OCI-LY3 (cell line): ENCODE measurements around the gene ATG14.
A peak's percentile ranks its signal among the peaks of the same experiment; 100 is the strongest.

ENCODE experiments used
- H2AFZ ChIP-seq: fragments of 200-600, 300-600 bp; shearing (Covaris generic); 2 replicates; pipeline ENCODE4 v1.6.0; 2014; ENCODE audit warnings: antibody characterized with exemption, low read depth, low read length
- H3K27ac ChIP-seq: fragments of 200-600, 300-600 bp; sonication (generic); 2 replicates; pipeline ENCODE4 v1.5.1; 2014; ENCODE audit warnings: mild to moderate bottlenecking, low read length, moderate library complexity, mixed read lengths
- H3K27me3 ChIP-seq: fragments of 200-600, 300-600 bp; sonication (generic); 2 replicates; pipeline ENCODE4 v1.6.1; 2014; ENCODE audit warnings: low read depth, low read length, mixed read lengths
- H3K36me3 ChIP-seq: fragments of 200-600, 300-600 bp; sonication (generic); replicated peaks from 2 replicates; pipeline ENCODE3; 2014; ENCODE audit warnings: low read depth, low read length, mixed read lengths
- H3K4me1 ChIP-seq: fragments of 300-600, 200-600 bp; sonication (generic); 2 replicates; pipeline ENCODE4 v1.6.1; 2014; ENCODE audit warnings: low read length, mixed read lengths
- H3K4me2 ChIP-seq: fragments of 200-600, 300-600 bp; sonication (generic); 2 replicates; pipeline ENCODE4 v1.6.1; 2014; ENCODE audit warnings: low read length, mixed read lengths
- H3K4me3 ChIP-seq: fragments of 300-600, 200-600 bp; sonication (generic); 2 replicates; pipeline ENCODE4 v1.5.1; 2014; ENCODE audit warnings: antibody characterized with exemption, mild to moderate bottlenecking, low read length, moderate library complexity
- H3K79me2 ChIP-seq: fragments of 300-600, 200-600 bp; shearing (Covaris generic); 2 replicates; pipeline ENCODE4 v1.6.1; 2014; ENCODE audit warnings: mild to moderate bottlenecking, low read length, mixed read lengths
- H3K9ac ChIP-seq: fragments of 300-600, 200-600 bp; shearing (Covaris generic); 2 replicates; pipeline ENCODE4 v1.6.0; 2014; ENCODE audit warnings: mild to moderate bottlenecking, low read length, moderate library complexity
- H3K9me3 ChIP-seq: fragments of 200-600, 300-600 bp; shearing (Covaris generic); 2 replicates; pipeline ENCODE4 v1.6.1; 2014; ENCODE audit warnings: low read length, mixed read lengths; ENCODE audit not compliant: insufficient read depth
- H4K20me1 ChIP-seq: fragments of 200-600, 300-600 bp; sonication (generic); 2 replicates; pipeline ENCODE4 v1.6.1; 2016; ENCODE audit warnings: low read length, mixed read lengths; ENCODE audit not compliant: insufficient read depth
- CTCF ChIP-seq: fragments of 200-600, 300-600 bp; sonication (generic); IDR thresholded peaks from 2 replicates; pipeline ENCODE4 v1.5.1; 2014; ENCODE audit warnings: antibody characterized with exemption, low read length, low read depth
- EZH2phosphoT487 ChIP-seq: fragments of 200-600 bp; shearing (Covaris generic); IDR thresholded peaks from 2 replicates; pipeline ENCODE4 v1.6.1; 2018; ENCODE audit warnings: antibody characterized with exemption, mixed run types, low read depth

The ATG14 gene

GRCh38 chr14:55433880-55434804, 22.5 kb upstream of the ATG14 start:
- peak overlapping the region; percentile 54 for H3K4me2 ChIP-seq
- H3K9ac ChIP-seq, result no peak overlapping the region
- peaks cover 27% of the 10 kb centered on the region for H3K27me3 ChIP-seq
- no peaks in the 10 kb centered on the region for H3K79me2 ChIP-seq
- no peak overlapping the region for H3K27ac ChIP-seq
- H3K9me3 ChIP-seq, result no peaks in the 10 kb centered on the region
- no peaks in the 10 kb centered on the region for H3K36me3 ChIP-seq
- H3K4me1 ChIP-seq, result peaks cover 17% of the 10 kb centered on the region
- H3K4me3 ChIP-seq, result 0 out of 2 replicates have a peak overlapping the region, but pooled peaks have one; percentile 6
- H2AFZ ChIP-seq, result no peak overlapping the region
- TF ChIP-seq EZH2phosphoT487, result no peak
- TF ChIP-seq CTCF, result no peak
- H4K20me1 ChIP-seq, result no peaks in the 10 kb centered on the region

GRCh38 chr14:55432628-55433027, 21.0 kb upstream of the ATG14 start:
- no peaks in the 10 kb centered on the region for H3K9me3 ChIP-seq
- H3K79me2 ChIP-seq, result no peaks in the 10 kb centered on the region
- no peak overlapping the region for H3K9ac ChIP-seq
- no peak overlapping the region for H3K4me2 ChIP-seq
- peaks cover 15% of the 10 kb centered on the region for H3K4me1 ChIP-seq
- no peak overlapping the region for H3K4me3 ChIP-seq
- no peak for TF ChIP-seq CTCF
- TF ChIP-seq EZH2phosphoT487, result no peak
- H3K27ac ChIP-seq, result no peak overlapping the region
- H4K20me1 ChIP-seq, result no peaks in the 10 kb centered on the region
- no peaks in the 10 kb centered on the region for H3K36me3 ChIP-seq
- H2AFZ ChIP-seq, result no peak overlapping the region
- peaks cover 23% of the 10 kb centered on the region for H3K27me3 ChIP-seq

GRCh38 chr14:55430024-55430690, 18.5 kb upstream of the ATG14 start:
- Histone ChIP-seq H3K27ac (no peak overlapping the region), H3K4me3 (no peak overlapping the region), H4K20me1 (no peaks in the 10 kb centered on the region), H3K36me3 (no peaks in the 10 kb centered on the region), H3K27me3 (peaks cover 10% of the 10 kb centered on the region; the same call in 1 of the 2 replicates), H3K9me3 (no peaks in the 10 kb centered on the region), H2AFZ (peak overlapping the region; percentile 64; the same call in 1 of the 2 replicates), H3K9ac (no peak overlapping the region), H3K4me2 (no peak overlapping the region), H3K4me1 (peaks cover 15% of the 10 kb centered on the region), H3K79me2 (no peaks in the 10 kb centered on the region)
- peak; percentile 35; the same call in 1 of the 2 replicates for TF ChIP-seq CTCF
- TF ChIP-seq EZH2phosphoT487, result no peak

- Histone ChIP-seq H3K27me3 (peaks cover 16% of the 10 kb centered on the region; the same call in 1 of the 2 replicates), H3K9me3 (no peaks in the 10 kb centered on the region), H4K20me1 (no peaks in the 10 kb centered on the region), H3K4me2 (no peak overlapping the region), H3K36me3 (no peaks in the 10 kb centered on the region), H3K4me3 (no peak overlapping the region), H3K79me2 (no peaks in the 10 kb centered on the region), H3K4me1 (peaks cover 4% of the 10 kb centered on the region), H3K9ac (no peak overlapping the region), H2AFZ (no peak overlapping the region), H3K27ac (no peak overlapping the region)
- TF ChIP-seq CTCF (no peak), EZH2phosphoT487 (no peak)
Observed at GRCh38 chr14:55427439-55427838, 15.8 kb upstream of the ATG14 start.
